Measurements from ENCODE around the gene STARD13. TPM values are rescaled to one million over a fixed set of nuclear protein-coding genes. Genes with fewer than 3 reads are reported as not detected.

STARD13 gene
- total and polyA plus RNA-seq, 4 donors = 2.7 to 15.3 (median 5.7) TPM

GRCh38 chr13:33261387-33262061 is 24.0 kb downstream of the STARD13 start:
- H3K27me3 ChIP-seq (ENCODE audit: control insufficient read depth in 4 of 4, insufficient read depth in 4 of 4, low read length in 3 of 4) = no peaks in the 10 kb centered on the region
- DNase-seq (ENCODE audit: low spot score) = no peak
- TF ChIP-seq HNF4G (IDR thresholded peaks at IDR 0.05) (no peak), JUND (IDR thresholded peaks at IDR 0.05) (no peak), SP1 (IDR thresholded peaks at IDR 0.05) (no peak), FOXA2 (IDR thresholded peaks at IDR 0.05) (no peak), RXRA (IDR thresholded peaks at IDR 0.05) (no peak), RAD21 (IDR thresholded peaks at IDR 0.05) (no peak), NR2F2 (IDR thresholded peaks at IDR 0.05) (no peak), TAF1 (conservative IDR thresholded peaks at IDR 0.05) (no peak)
- 87% methylated on average over 9 of the region's 9 CpGs for WGBS
- no peaks in the 10 kb centered on the region for H3K9me3 ChIP-seq (ENCODE audit: control insufficient read depth in 4 of 4, low read length in 3 of 4)
- no peak overlapping the region for H3K4me3 ChIP-seq (ENCODE audit: low read depth in 1 of 3, low read length in 3 of 3)
- no peak overlapping the region for H3K9ac ChIP-seq (ENCODE audit: low read depth in 1 of 2, low read length in 2 of 2)
- H3K4me1 ChIP-seq (ENCODE audit: control insufficient read depth in 4 of 4, insufficient read depth in 4 of 4, low read length in 3 of 4) = peaks cover 10 to 54% (median 40%) of the 10 kb centered on the region in 4 donors
- peak overlapping the region in 1 of 2 donors; percentile 3 for H3K27ac ChIP-seq (ENCODE audit: low read depth in 1 of 2, low read length in 2 of 2)
- no peaks in the 10 kb centered on the region for H3K36me3 ChIP-seq (ENCODE audit: control insufficient read depth in 4 of 4, insufficient read depth in 3 of 4, low read depth in 1 of 4, low read length in 3 of 4)

- Histone ChIP-seq H3K27ac (ENCODE audit: low read depth in 1 of 2, low read length in 2 of 2) (peak overlapping the region; percentile 21 to 90), H3K4me1 (ENCODE audit: control insufficient read depth in 4 of 4, insufficient read depth in 4 of 4, low read length in 3 of 4) (peaks cover 10 to 54% (median 38%) of the 10 kb centered on the region in 4 donors), H3K36me3 (ENCODE audit: control insufficient read depth in 4 of 4, insufficient read depth in 3 of 4, low read depth in 1 of 4, low read length in 3 of 4) (no peaks in the 10 kb centered on the region), H3K4me3 (ENCODE audit: low read depth in 1 of 3, low read length in 3 of 3) (no peak overlapping the region), H3K9ac (ENCODE audit: low read depth in 1 of 2, low read length in 2 of 2) (no peak overlapping the region), H3K9me3 (ENCODE audit: control insufficient read depth in 4 of 4, low read length in 3 of 4) (no peaks in the 10 kb centered on the region), H3K27me3 (ENCODE audit: control insufficient read depth in 4 of 4, insufficient read depth in 4 of 4, low read length in 3 of 4) (no peaks in the 10 kb centered on the region)
- WGBS = 51% methylated on average over 10 of the region's 10 CpGs
- no peak for DNase-seq (ENCODE audit: low spot score)
- TF ChIP-seq FOXA2 (IDR thresholded peaks at IDR 0.05) = peak; percentile 43
- TF ChIP-seq REST (IDR thresholded peaks at IDR 0.05) = peak; percentile 31
- no peak for TF ChIP-seq EGR1 (IDR thresholded peaks at IDR 0.05; ENCODE audit: low read depth in 2 of 2)
- no peak for TF ChIP-seq FOXA1 (IDR thresholded peaks at IDR 0.05)
- TF ChIP-seq HNF4A (conservative IDR thresholded peaks at IDR 0.05) = peak; percentile 72 to 75
- peak; percentile 47 for TF ChIP-seq ZBTB33 (IDR thresholded peaks at IDR 0.05)
- peak in 1 of 2 donors; percentile 17 for TF ChIP-seq JUND (IDR thresholded peaks at IDR 0.05)
- TF ChIP-seq MAX (IDR thresholded peaks at IDR 0.05) = peak; percentile 48
- no peak for TF ChIP-seq NR2F2 (IDR thresholded peaks at IDR 0.05)
- TF ChIP-seq RAD21 (IDR thresholded peaks at IDR 0.05) = peak in 1 of 2 donors; percentile 30
- no peak for TF ChIP-seq CTCF (IDR thresholded peaks at IDR 0.05; ENCODE audit: low read depth, low read length, missing input control)
- peak; percentile 45 for TF ChIP-seq HNF4G (IDR thresholded peaks at IDR 0.05)
- TF ChIP-seq GABPA (IDR thresholded peaks at IDR 0.05 in 1 of 2, conservative IDR thresholded peaks at IDR 0.05 in 1 of 2) = no peak
- TF ChIP-seq TAF1 (conservative IDR thresholded peaks at IDR 0.05) = no peak
- peak in 1 of 2 donors; percentile 64 for TF ChIP-seq RXRA (IDR thresholded peaks at IDR 0.05)
- TF ChIP-seq SP1 (IDR thresholded peaks at IDR 0.05) = peak; percentile 20
- peak; percentile 80 for TF ChIP-seq YY1 (IDR thresholded peaks at IDR 0.05)
These were observed 25.1 kb downstream of the STARD13 start for GRCh38 chr13:33260168-33261098.

Measured in liver (tissue), 9 donors.